GM23338 (cell line): ENCODE measurements around the gene MTFR1L.

ENCODE experiments used
- CREB1 ChIP-seq: fragments of 250-450 bp; sonication (Bioruptor Pico); IDR thresholded peaks from 2 replicates; pipeline ENCODE4 v1.5.0; 2020; ENCODE audit warnings: low read depth, mild to moderate bottlenecking, moderate library complexity
- EZH2 ChIP-seq: fragments of 200-600 bp; sonication (generic); IDR thresholded peaks from one replicate; pipeline ENCODE4 v1.8.0; 2017; ENCODE audit warnings: antibody characterized with exemption, mild to moderate bottlenecking, low read depth; ENCODE audit not compliant: unreplicated experiment
- EZH2phosphoT487 ChIP-seq: fragments of 200-600 bp; sonication (generic); IDR thresholded peaks from one replicate; pipeline ENCODE4 v1.8.1; 2018; ENCODE audit warnings: antibody characterized with exemption; ENCODE audit not compliant: unreplicated experiment
- JUNB ChIP-seq: IDR thresholded peaks from one replicate; pipeline ENCODE4 v1.6.1; 2016; ENCODE audit warnings: antibody characterized with exemption; ENCODE audit not compliant: unreplicated experiment
- NANOG ChIP-seq: IDR thresholded peaks from 2 replicates; pipeline ENCODE4 v1.6.1; 2016; ENCODE audit warnings: antibody characterized with exemption, borderline replicate concordance
- POLR2AphosphoS5 ChIP-seq: IDR thresholded peaks from 2 replicates; pipeline ENCODE4 v1.6.1; 2016; ENCODE audit warnings: antibody characterized with exemption, low read depth
- ZNF114 ChIP-seq: fragments of 250-450 bp; sonication (Bioruptor Pico); IDR thresholded peaks from 2 replicates; pipeline ENCODE4 v1.5.0; 2020; ENCODE audit warnings: mild to moderate bottlenecking, moderate library complexity
- ZNF331 ChIP-seq: fragments of 250-450 bp; sonication (Bioruptor Pico); IDR thresholded peaks from 2 replicates; pipeline ENCODE4 v1.5.0; 2020; ENCODE audit warnings: low read depth, mild to moderate bottlenecking, moderate library complexity
- TF ChIP-seq, protein P1 (sequence below), 2 experiments: fragments of 200-600 bp in 1 of 2; sonication (generic) in 1 of 2; conservative IDR thresholded peaks; 2 replicates each; pipeline versions ENCODE4 v1.5.1 to v1.6.1; 2016 to 2017; ENCODE audit warnings: antibody characterized with exemption in 2 of 2, low read depth in 2 of 2, mild to moderate bottlenecking in 2 of 2, moderate library complexity in 1 of 2
- TF ChIP-seq, protein P2 (sequence below): IDR thresholded peaks from 2 replicates; pipeline ENCODE4 v1.6.1; 2016; ENCODE audit warnings: antibody characterized with exemption
- TF ChIP-seq, protein P3 (sequence below): IDR thresholded peaks from one replicate; pipeline ENCODE4 v1.6.1; 2018; ENCODE audit warnings: antibody characterized with exemption; ENCODE audit not compliant: unreplicated experiment

DNA sequence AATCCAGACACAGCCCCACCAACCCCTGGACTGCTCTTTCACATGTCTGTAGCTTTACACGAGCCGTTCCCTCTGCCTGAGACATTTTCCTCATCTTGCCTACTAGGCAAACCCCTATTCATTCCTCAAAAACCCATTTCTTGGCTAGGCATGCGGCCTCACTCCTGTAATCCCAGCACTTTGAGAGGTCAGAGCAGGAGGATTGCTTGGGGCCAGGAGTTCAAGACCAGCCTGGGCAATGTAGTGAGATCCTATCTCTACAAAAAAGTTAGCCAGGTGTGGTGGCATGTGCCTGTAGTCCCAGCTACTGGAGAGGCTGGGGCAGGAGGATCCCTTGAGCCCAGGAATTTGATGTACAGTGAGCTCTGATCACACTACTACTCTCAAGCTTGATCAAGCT is 44.7 kb downstream of the MTFR1L start:
- TF ChIP-seq, protein P1, sequence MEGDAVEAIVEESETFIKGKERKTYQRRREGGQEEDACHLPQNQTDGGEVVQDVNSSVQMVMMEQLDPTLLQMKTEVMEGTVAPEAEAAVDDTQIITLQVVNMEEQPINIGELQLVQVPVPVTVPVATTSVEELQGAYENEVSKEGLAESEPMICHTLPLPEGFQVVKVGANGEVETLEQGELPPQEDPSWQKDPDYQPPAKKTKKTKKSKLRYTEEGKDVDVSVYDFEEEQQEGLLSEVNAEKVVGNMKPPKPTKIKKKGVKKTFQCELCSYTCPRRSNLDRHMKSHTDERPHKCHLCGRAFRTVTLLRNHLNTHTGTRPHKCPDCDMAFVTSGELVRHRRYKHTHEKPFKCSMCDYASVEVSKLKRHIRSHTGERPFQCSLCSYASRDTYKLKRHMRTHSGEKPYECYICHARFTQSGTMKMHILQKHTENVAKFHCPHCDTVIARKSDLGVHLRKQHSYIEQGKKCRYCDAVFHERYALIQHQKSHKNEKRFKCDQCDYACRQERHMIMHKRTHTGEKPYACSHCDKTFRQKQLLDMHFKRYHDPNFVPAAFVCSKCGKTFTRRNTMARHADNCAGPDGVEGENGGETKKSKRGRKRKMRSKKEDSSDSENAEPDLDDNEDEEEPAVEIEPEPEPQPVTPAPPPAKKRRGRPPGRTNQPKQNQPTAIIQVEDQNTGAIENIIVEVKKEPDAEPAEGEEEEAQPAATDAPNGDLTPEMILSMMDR (conservative IDR thresholded peaks at IDR 0.05; ENCODE audit: low read depth in 2 of 2): no peak
- no peak for TF ChIP-seq EZH2
- TF ChIP-seq, protein P2, sequence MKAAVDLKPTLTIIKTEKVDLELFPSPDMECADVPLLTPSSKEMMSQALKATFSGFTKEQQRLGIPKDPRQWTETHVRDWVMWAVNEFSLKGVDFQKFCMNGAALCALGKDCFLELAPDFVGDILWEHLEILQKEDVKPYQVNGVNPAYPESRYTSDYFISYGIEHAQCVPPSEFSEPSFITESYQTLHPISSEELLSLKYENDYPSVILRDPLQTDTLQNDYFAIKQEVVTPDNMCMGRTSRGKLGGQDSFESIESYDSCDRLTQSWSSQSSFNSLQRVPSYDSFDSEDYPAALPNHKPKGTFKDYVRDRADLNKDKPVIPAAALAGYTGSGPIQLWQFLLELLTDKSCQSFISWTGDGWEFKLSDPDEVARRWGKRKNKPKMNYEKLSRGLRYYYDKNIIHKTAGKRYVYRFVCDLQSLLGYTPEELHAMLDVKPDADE: no peak
- TF ChIP-seq EZH2phosphoT487: no peak
- TF ChIP-seq POLR2AphosphoS5: no peak
- no peak for TF ChIP-seq CREB1
- TF ChIP-seq, protein P3, sequence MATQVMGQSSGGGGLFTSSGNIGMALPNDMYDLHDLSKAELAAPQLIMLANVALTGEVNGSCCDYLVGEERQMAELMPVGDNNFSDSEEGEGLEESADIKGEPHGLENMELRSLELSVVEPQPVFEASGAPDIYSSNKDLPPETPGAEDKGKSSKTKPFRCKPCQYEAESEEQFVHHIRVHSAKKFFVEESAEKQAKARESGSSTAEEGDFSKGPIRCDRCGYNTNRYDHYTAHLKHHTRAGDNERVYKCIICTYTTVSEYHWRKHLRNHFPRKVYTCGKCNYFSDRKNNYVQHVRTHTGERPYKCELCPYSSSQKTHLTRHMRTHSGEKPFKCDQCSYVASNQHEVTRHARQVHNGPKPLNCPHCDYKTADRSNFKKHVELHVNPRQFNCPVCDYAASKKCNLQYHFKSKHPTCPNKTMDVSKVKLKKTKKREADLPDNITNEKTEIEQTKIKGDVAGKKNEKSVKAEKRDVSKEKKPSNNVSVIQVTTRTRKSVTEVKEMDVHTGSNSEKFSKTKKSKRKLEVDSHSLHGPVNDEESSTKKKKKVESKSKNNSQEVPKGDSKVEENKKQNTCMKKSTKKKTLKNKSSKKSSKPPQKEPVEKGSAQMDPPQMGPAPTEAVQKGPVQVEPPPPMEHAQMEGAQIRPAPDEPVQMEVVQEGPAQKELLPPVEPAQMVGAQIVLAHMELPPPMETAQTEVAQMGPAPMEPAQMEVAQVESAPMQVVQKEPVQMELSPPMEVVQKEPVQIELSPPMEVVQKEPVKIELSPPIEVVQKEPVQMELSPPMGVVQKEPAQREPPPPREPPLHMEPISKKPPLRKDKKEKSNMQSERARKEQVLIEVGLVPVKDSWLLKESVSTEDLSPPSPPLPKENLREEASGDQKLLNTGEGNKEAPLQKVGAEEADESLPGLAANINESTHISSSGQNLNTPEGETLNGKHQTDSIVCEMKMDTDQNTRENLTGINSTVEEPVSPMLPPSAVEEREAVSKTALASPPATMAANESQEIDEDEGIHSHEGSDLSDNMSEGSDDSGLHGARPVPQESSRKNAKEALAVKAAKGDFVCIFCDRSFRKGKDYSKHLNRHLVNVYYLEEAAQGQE: no peak
- TF ChIP-seq NANOG: no peak
- no peak for TF ChIP-seq ZNF331
- TF ChIP-seq JUNB: no peak
- TF ChIP-seq ZNF114 (CRISPR knock-in tag): no peak
